Ovary (tissue), 9 donors: Measurements from ENCODE around the gene SORCS2. TPM values are rescaled to one million over a fixed set of nuclear protein-coding genes. Genes with fewer than 3 reads are reported as not detected.

Experiments used
- DNase-seq, 5 donors: peaks; one replicate each; pipeline ENCODE4 v3.0.0-alpha.2; 2019 to 2020
- H3K27ac ChIP-seq, 2 donors: fragments of 200-600 bp; one replicate each; pipeline versions ENCODE4 v1.5.1 to v1.8.0; 2019 to 2022
- H3K27me3 ChIP-seq: fragments of 200-600 bp; one replicate; pipeline ENCODE4 v1.8.0; 2022
- H3K36me3 ChIP-seq: fragments of 200-600 bp; sonication (generic); one replicate; pipeline ENCODE4 v1.5.1; 2019
- H3K4me1 ChIP-seq: one replicate; pipeline ENCODE4 v1.8.1; 2013; ENCODE audit warnings: mild to moderate bottlenecking, moderate library complexity; ENCODE audit not compliant: insufficient read depth
- H3K4me3 ChIP-seq: fragments of 200-600 bp; sonication (generic); one replicate; pipeline ENCODE4 v1.5.1; 2017
- H3K9me3 ChIP-seq, 2 donors: fragments of 200-600 bp in 1 of 2; sonication (generic) in 1 of 2; one replicate each; pipeline versions ENCODE4 v1.5.1 to v1.8.1; 2013 to 2019; ENCODE audit warnings: mild to moderate bottlenecking in 1 of 2, moderate library complexity in 1 of 2
- CTCF ChIP-seq, 3 donors: fragments of 450-650 bp in 2 of 3; fragments of 200-600 bp in 1 of 3; IDR thresholded peaks; one replicate each; pipeline versions ENCODE4 v1.5.1 to v1.8.0; 2016 to 2022; ENCODE audit warnings: antibody characterized with exemption in 3 of 3, mild to moderate bottlenecking in 1 of 3
- EP300 ChIP-seq: sonication (generic); formaldehyde crosslinking; IDR thresholded peaks from one replicate; pipeline ENCODE4 v1.6.1; 2017; ENCODE audit warnings: antibody characterized with exemption
- POLR2A ChIP-seq: fragments of 450-650 bp; IDR thresholded peaks from one replicate; pipeline ENCODE4 v1.6.1; 2017; ENCODE audit warnings: antibody characterized with exemption, mild to moderate bottlenecking, moderate library complexity
- WGBS, 3 donors: extraction: QIAGEN DNeasy Blood & Tissue Kit in 1 of 3; methylation state at CpG; one replicate each; pipeline versions ENCODE4 v1.1.5 to v1.1.7; 2013 to 2017; 5-methylcytosine and 5-hydroxymethylcytosine counted together
- intact Hi-C, 4 donors: fragments of 100-400 bp; cut with DNase I; formaldehyde crosslinking; loops; one replicate each; pipeline versions ENCODE4 v1.11.0 to v1.15.1; 2022 to 2023
- polyA plus RNA-seq, 2 donors: library from polyadenylated mRNA; stranded (reverse); fragments of 200-250 nt in 1 of 2; fragments of 350-450 nt in 1 of 2; fragmentation: Illumina TruSeq in 1 of 2; extraction: RNeasy Lipid Tissue Mini Kit (QIAGEN cat#74804) in 1 of 2; gene quantifications; one replicate each; pipeline ENCODE4 v1.2.3, GENCODE V29; 2013 to 2014
- total RNA-seq, 7 donors: library from RNA; depleted of rRNA in 2 of 7; stranded (reverse); fragments of >200 nt in 2 of 7; fragmentation: NEBNext Ultra II Directional in 3 of 7; extraction: Animal tissue kit (Norgen Biotek cat#: 25700) in 3 of 7; gene quantifications; one replicate each; pipeline versions ENCODE4 v1.1.0 to v1.2.4, GENCODE V29; 2016 to 2023
- donor health status: DM: no; HTN: no; CAD: no; lungs with moderate emphysema.
- donor health status: DM: no; HTN: no; CAD: no.
- donor health status: Bipolar disorder and iron deficiency.
- donor health status: DM: yes; HTN: yes; CAD: no.
- donor health status: DM: no; HTN: no; CAD: no.
- donor health status: DM: yes; HTN: yes; CAD: no.

Gene SORCS2
- total and polyA plus RNA-seq, 9 donors: 0.60 to 23.9 (median 7.1) TPM

DNA sequence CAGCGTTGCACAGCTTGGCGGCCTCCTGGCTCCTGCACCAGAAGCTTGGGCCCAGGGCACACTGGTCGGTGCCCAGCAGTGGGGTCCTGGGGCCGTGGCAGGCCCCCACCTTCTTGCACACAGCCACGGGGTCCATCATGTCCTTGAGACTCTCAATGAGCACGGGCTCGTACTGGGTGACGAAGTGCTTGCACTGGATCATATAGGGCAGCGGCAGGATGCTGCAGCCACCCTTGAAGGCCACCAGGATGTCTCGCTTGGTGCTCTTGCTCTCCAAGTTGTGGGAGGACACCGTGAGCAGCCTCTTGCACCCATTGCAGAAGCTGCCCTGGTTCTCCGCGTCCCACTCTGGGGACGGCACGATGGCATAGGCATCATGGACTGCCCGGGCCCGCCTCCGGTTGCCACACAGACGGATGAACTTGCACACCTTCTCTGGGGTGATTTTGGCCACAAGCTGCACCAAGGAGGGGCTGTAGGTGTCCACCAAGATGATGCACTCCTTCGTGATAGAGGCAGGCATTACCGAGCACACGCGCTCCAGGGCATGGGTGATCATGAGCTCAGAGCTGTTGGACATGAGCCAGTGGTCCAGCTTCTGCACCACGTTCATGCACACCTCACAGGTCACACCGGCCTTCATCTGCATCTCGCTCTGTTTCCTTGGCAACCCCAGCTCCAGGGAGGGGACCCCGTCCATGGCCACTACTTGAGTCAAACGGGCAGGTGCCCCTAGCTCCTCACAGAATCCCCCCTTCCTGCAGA lies 241.2 kb downstream of the SORCS2 start:
- WGBS, 3 donors: 91 to 92% (median 92%) methylated on average over 28 of the region's 28 CpGs
- Histone ChIP-seq H3K4me1 (peaks cover 10% of the 10 kb centered on the region), H3K27ac (no peak overlapping the region), H3K4me3 (no peak overlapping the region), H3K36me3 (no peaks in the 10 kb centered on the region), H3K9me3 (no peaks in the 10 kb centered on the region), H3K27me3 (no peaks in the 10 kb centered on the region)
- no peak for TF ChIP-seq EP300
- no peak for TF ChIP-seq CTCF (IDR thresholded peaks at IDR 0.05)
- TF ChIP-seq POLR2A: no peak
- intact Hi-C loops: no loop called here
- no peak for DNase-seq

DNA sequence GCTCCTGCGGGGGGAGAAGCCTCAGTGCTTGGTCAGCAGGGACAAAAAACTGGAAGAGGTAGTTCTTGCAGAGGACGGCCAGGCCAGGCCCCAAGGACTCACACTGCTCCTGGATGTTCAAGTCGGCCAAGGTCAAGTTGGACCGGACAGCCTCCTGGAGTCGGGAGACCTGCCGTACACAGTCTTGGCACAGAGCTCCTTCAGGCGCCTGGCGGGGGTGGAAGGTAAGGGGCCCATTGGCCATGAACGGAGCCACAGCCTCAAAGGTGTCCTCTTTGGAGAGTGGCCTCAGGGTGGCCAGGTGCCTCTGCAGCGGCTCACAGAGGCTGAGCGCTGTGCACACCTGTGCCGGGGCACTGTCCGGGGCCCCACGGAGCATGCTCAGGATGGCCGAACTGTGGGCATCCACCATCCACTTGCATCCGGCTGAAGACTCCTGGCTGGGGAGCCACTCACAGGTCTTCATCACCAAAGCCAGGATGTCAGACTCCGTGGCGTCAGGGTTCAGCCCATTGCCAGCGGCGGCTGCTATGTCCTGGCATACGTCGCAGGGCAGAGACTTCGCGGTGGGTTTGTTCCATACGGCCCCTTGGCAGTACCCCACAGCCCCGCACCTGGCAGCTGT lies 241.9 kb downstream of the SORCS2 start:
- intact Hi-C loops: no loop called here
- Histone ChIP-seq H3K27me3 (no peaks in the 10 kb centered on the region), H3K36me3 (no peaks in the 10 kb centered on the region), H3K4me1 (peaks cover 10% of the 10 kb centered on the region), H3K27ac (no peak overlapping the region), H3K4me3 (no peak overlapping the region), H3K9me3 (no peaks in the 10 kb centered on the region)
- WGBS, 3 donors: 87 to 88% (median 88%) methylated on average over 19 to 26 of the region's 26 CpGs
- DNase-seq: no peak
- TF ChIP-seq EP300: no peak
- no peak for TF ChIP-seq CTCF (IDR thresholded peaks at IDR 0.05)
- TF ChIP-seq POLR2A: no peak

DNA sequence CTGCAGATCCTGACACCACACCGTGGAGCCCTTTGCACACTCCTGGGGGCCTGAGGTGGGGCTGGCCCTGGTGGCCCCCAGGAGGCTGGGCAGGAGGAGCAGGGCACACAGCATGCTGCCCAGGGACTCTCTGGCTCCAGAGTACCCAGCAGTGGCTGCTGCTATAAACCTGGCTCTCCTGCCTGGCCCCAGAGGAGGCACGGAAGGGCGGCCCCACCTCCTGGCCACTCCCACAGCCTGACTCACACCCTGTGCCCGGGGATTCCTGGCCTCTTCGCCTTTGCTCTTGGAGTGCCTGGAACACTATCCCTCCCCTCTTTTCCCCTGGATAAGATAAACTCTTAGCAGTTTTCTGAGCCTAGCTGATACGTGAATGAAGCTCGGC lies 242.4 kb downstream of the SORCS2 start, which contains the start of gene PSAPL1:
Gene PSAPL1 (minus strand): TSS at position 165 of the 385 bp plus-strand sequence. CDS start 51 bp downstream, at position 114.
- 13 to 20% (median 16%) methylated on average over 7 of the region's 7 CpGs for WGBS, 3 donors
- Histone ChIP-seq H3K36me3 (no peaks in the 10 kb centered on the region), H3K27ac (no peak within 1 kb of the TSS), H3K9me3 (no peaks in the 10 kb centered on the region), H3K4me3 (no peak within 1 kb of the TSS), H3K27me3 (no peaks in the 10 kb centered on the region), H3K4me1 (peaks cover 10% of the 10 kb centered on the region)
- DNase-seq: peak in 3 of 5 donors; percentile 56 to 81 (median 58)
- TF ChIP-seq CTCF (IDR thresholded peaks at IDR 0.05) (no peak), EP300 (no peak), POLR2A (no peak)
- intact Hi-C loops: no loop called here

GRCh38 chr4:7435471-7436061 lies 243.2 kb downstream of the SORCS2 start:
- Histone ChIP-seq H3K4me3 (no peak overlapping the region), H3K4me1 (peaks cover 10% of the 10 kb centered on the region), H3K36me3 (no peaks in the 10 kb centered on the region), H3K27ac (no peak overlapping the region), H3K27me3 (no peaks in the 10 kb centered on the region), H3K9me3 (no peaks in the 10 kb centered on the region)
- no peak for TF ChIP-seq POLR2A
- WGBS, 3 donors: 59 to 72% (median 70%) methylated on average over 11 of the region's 11 CpGs
- intact Hi-C loops: no loop called here
- DNase-seq: no peak
